Measurements from ENCODE around the gene NSUN6.
A peak's percentile ranks its signal among the peaks of the same experiment; 100 is the strongest.

Gene NSUN6

DNA sequence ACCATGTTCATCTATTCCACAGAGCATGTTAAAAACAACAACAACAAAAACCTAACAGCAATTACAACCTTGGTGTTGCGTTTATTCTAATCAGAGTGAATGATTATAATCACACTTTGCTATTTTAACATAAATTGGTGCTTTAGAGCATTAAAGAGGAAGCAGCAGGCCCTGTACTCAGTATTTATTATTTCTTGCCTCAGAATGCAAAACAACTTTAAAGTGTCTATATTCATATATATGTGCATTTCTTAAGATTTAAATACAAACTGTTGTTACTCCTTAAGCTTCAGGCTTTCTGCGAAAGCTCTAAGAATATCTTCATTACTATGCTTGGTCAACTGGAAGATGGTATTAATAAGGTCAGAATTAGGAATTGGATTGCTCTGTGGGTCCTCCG lies 29.4 kb upstream of the NSUN6 start:
- H3K9me3 ChIP-seq (ENCODE audit: control insufficient read depth, low read length): no peaks in the 10 kb centered on the region
- no peak overlapping the region for H3K9ac ChIP-seq (ENCODE audit: low read length)
- H3K4me1 ChIP-seq (ENCODE audit: control insufficient read depth, insufficient read depth, low read length): no peaks in the 10 kb centered on the region
- no peaks in the 10 kb centered on the region for H3K27me3 ChIP-seq (ENCODE audit: control insufficient read depth, insufficient read depth, low read length)
- no peaks in the 10 kb centered on the region for H3K36me3 ChIP-seq (ENCODE audit: control insufficient read depth, insufficient read depth, low read length)
- H3K4me3 ChIP-seq (ENCODE audit: low read length): no peak overlapping the region

DNA sequence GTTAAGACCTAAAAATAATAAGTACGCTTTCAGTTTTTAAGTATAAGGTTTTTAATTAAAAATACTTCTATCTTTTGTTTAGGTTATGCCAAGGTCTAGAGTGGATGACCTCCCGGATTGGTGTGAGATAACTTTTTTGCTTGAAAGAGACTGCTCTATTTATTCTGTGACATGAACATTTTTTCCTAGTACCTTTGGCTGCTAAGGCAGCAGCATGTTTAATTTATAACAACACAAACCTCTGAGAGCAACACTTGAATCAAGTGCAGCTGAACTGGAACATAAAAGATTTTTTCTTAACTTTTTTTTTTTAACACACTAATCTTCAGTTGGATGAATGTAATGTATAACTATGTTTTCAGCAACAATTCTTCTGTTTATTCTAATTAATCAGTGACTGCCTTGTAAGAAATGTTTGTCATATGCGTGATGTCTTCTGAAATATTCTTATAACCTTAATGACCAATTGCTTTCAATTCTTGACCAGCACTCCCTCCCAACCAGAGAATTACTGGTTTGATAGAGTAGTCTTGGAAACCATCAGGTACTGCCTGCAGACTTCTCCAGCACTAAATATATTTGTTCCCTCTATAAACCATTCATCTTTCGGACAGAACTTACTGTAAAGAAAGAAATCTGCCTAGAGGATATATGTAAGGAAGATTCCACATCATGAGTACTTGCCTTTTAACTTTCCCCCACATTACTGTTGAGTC lies 23.9 kb upstream of the NSUN6 start:
- Histone ChIP-seq H3K27me3 (ENCODE audit: control insufficient read depth, insufficient read depth, low read length) (no peaks in the 10 kb centered on the region), H3K9me3 (ENCODE audit: control insufficient read depth, low read length) (no peaks in the 10 kb centered on the region), H3K36me3 (ENCODE audit: control insufficient read depth, insufficient read depth, low read length) (no peaks in the 10 kb centered on the region), H3K9ac (ENCODE audit: low read length) (no peak overlapping the region), H3K4me3 (ENCODE audit: low read length) (no peak overlapping the region), H3K4me1 (ENCODE audit: control insufficient read depth, insufficient read depth, low read length) (no peaks in the 10 kb centered on the region)

DNA sequence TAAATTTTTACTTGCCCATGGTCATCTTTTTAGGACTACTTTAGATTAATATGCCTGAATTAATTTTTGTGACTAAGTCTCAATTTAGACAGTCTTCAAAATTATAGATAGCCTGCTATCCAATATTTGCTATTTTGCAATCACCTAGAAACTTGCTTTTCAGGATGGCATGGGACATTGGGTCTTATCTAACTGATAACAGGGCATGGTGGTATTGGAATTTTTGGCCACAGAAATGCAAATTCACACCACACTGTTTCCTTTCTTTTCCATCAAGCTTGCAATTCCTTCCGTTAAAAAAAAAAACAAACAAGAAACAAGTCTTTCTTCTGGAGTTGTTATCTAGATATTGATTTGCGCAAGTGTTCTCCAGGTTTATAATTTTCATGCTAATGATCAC lies 16.6 kb upstream of the NSUN6 start:
- Histone ChIP-seq H3K36me3 (ENCODE audit: control insufficient read depth, insufficient read depth, low read length) (no peaks in the 10 kb centered on the region), H3K4me1 (ENCODE audit: control insufficient read depth, insufficient read depth, low read length) (peaks cover 4% of the 10 kb centered on the region), H3K4me3 (ENCODE audit: low read length) (no peak overlapping the region), H3K9ac (ENCODE audit: low read length) (no peak overlapping the region), H3K27me3 (ENCODE audit: control insufficient read depth, insufficient read depth, low read length) (no peaks in the 10 kb centered on the region), H3K9me3 (ENCODE audit: control insufficient read depth, low read length) (no peaks in the 10 kb centered on the region)

DNA sequence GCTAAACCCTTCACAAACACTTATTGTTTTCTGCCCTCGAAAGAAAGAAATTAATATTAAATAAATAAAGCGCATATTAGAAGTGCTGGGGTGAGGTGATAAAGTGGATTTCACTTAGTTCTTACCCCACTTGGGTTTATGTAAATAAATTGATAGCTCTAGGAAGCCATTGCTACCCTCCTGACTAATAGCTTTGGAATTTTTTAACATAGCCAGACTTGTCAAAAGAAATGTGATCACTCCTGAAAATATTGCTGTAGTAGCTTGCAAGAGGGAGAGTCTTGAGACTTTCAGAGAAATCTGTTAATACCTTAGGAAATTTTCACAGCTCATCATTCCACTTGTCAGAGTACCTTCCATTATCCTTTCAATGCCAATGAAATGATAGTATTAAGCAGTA lies 15.4 kb upstream of the NSUN6 start:
- no peak overlapping the region for H3K4me3 ChIP-seq (ENCODE audit: low read length)
- H3K27me3 ChIP-seq (ENCODE audit: control insufficient read depth, insufficient read depth, low read length): no peaks in the 10 kb centered on the region
- no peaks in the 10 kb centered on the region for H3K36me3 ChIP-seq (ENCODE audit: control insufficient read depth, insufficient read depth, low read length)
- H3K9me3 ChIP-seq (ENCODE audit: control insufficient read depth, low read length): no peaks in the 10 kb centered on the region
- H3K9ac ChIP-seq (ENCODE audit: low read length): no peak overlapping the region
- peaks cover 4% of the 10 kb centered on the region for H3K4me1 ChIP-seq (ENCODE audit: control insufficient read depth, insufficient read depth, low read length)

DNA sequence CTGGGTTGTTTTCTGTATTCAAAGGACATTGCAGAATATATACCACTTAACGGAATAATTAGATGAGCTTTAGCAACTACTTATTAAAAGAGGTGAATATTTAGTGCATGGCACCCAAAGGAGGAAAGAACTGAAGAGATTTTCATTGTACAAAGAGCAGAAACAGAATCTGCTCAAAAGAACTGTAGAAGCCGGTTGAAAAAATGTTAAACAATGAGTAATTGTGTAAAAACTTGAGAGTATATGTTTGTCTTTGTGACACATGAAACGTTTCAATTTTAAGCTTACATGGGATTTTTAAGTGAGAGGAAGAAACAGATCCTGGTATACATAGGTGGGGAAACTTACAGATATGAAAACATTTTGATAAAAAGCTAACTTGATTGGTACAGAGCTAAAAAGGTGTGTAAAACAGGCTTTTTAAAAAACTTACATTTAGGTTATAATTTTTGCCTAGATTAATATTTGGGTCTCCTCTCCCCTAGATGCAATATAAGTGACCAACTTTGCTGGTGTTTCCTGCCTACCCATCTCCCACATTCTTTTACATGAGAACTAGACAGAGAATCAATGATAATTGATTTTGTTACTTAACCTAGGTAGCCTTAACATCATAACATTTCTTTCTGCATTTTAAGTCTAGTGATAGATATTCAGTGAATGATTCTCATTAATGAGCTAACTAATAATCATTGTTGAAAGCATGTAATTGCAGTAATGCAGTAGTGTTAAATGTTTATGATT lies 14.6 kb upstream of the NSUN6 start:
- Histone ChIP-seq H3K27me3 (ENCODE audit: control insufficient read depth, insufficient read depth, low read length) (no peaks in the 10 kb centered on the region), H3K36me3 (ENCODE audit: control insufficient read depth, insufficient read depth, low read length) (no peaks in the 10 kb centered on the region), H3K4me1 (ENCODE audit: control insufficient read depth, insufficient read depth, low read length) (peaks cover 4% of the 10 kb centered on the region), H3K9ac (ENCODE audit: low read length) (no peak overlapping the region), H3K4me3 (ENCODE audit: low read length) (no peak overlapping the region), H3K9me3 (ENCODE audit: control insufficient read depth, low read length) (no peaks in the 10 kb centered on the region)

DNA sequence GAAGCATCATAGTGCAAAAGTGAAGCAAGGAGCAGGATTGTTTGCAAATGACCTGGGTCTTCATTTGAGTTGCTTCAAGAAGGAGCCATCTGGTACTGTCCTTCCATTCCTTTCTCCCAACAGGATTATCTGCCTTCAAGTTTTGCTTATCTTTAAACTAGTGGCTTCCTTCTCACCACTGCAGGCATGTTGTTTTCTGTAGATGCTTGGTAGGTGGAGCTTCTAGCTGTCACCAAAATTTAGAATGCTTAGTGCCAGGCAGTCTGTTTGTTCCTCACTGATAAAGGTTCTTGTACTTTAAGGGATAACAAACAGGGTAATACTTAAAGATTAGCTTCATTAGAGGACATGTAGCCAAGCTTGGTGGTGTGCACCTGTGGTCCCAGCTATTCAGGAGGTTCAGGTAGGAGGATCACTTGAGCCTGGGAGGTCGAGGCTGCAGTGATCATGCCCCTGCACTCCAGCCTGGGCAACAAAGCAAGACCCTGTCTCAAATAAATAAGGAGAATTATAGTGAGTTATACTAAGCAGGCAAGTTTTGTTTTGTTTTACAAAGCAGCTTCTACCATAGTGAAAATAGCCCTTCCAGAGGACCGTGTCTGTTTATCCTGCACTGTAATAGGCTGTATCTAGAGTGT lies 13.6 kb upstream of the NSUN6 start:
- no peaks in the 10 kb centered on the region for H3K36me3 ChIP-seq (ENCODE audit: control insufficient read depth, insufficient read depth, low read length)
- no peaks in the 10 kb centered on the region for H3K27me3 ChIP-seq (ENCODE audit: control insufficient read depth, insufficient read depth, low read length)
- peaks cover 4% of the 10 kb centered on the region for H3K4me1 ChIP-seq (ENCODE audit: control insufficient read depth, insufficient read depth, low read length)
- no peaks in the 10 kb centered on the region for H3K9me3 ChIP-seq (ENCODE audit: control insufficient read depth, low read length)
- H3K4me3 ChIP-seq (ENCODE audit: low read length): no peak overlapping the region
- H3K9ac ChIP-seq (ENCODE audit: low read length): no peak overlapping the region

DNA sequence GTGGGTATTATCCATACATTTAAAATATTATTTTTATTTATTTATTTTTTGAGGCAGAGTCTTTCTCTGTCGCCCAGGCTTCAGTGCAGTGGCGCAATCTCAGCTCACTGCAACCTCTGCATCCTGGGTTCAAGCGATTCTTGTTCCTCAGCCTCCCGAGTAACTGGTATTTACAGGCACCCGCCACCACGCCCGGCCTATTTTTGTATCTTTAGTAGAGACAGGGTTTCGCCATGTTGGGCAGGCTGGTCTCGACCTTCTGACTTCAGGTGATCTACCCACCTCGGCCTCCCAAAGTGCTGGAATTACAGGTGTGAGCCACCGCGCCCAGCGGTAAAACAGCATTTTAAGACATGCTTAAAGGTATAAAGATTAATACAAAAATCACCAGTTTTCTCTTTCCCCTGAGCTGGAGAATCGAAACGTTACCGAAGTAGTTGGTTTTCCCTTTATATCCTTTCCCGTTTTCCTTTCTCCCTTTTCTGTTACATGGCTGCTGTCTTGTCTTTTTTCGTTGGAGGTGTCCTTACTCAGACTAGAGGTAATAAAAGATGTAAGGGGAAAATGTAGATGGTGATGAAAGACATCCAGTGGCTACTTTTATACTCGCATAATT lies 9.5 kb upstream of the NSUN6 start:
- H3K36me3 ChIP-seq (ENCODE audit: control insufficient read depth, insufficient read depth, low read length): no peaks in the 10 kb centered on the region
- H3K4me3 ChIP-seq (ENCODE audit: low read length): no peak overlapping the region
- H3K27me3 ChIP-seq (ENCODE audit: control insufficient read depth, insufficient read depth, low read length): no peaks in the 10 kb centered on the region
- H3K4me1 ChIP-seq (ENCODE audit: control insufficient read depth, insufficient read depth, low read length): no peaks in the 10 kb centered on the region
- no peaks in the 10 kb centered on the region for H3K9me3 ChIP-seq (ENCODE audit: control insufficient read depth, low read length)
- no peak overlapping the region for H3K9ac ChIP-seq (ENCODE audit: low read length)

DNA sequence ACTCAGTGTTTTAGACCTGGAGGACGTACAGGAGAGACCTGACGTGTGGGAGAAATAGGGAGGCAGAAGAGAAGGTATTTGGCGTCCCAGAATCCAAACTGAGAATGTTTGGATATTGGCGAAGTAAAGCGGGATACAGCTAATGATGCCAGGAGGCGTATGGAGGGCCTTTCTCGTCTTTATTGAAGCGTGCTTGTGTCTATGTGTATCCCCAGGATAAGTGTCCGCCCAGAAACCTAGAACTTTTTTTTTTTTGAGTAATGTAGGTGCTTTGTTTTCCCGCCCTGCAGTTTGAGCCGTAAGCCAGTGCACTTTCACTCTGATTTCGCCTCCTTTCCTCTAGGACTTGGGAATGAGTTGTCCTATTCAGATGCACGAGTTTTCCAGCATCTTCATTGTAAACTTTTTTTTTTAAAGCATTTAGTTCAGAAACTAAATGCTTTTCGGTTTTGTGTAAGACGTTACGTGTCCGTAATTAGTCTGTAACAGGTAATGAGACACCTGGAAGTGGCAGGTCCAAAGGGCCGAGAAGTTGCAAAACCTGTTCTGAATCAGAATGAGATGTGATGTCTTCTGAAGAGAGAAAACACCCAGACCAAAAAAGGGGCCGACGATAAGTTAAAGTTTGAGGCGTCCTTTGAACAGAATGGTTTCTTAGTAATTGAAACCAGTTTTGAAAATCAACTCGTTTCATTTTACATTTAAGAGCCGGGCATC lies 8.6 kb upstream of the NSUN6 start:
- peak overlapping the region; percentile 90 for H3K4me3 ChIP-seq (ENCODE audit: low read length)
- H3K4me1 ChIP-seq (ENCODE audit: control insufficient read depth, insufficient read depth, low read length): no peaks in the 10 kb centered on the region
- H3K27me3 ChIP-seq (ENCODE audit: control insufficient read depth, insufficient read depth, low read length): no peaks in the 10 kb centered on the region
- no peaks in the 10 kb centered on the region for H3K36me3 ChIP-seq (ENCODE audit: control insufficient read depth, insufficient read depth, low read length)
- H3K9ac ChIP-seq (ENCODE audit: low read length): peak overlapping the region; percentile 98
- no peaks in the 10 kb centered on the region for H3K9me3 ChIP-seq (ENCODE audit: control insufficient read depth, low read length)

DNA sequence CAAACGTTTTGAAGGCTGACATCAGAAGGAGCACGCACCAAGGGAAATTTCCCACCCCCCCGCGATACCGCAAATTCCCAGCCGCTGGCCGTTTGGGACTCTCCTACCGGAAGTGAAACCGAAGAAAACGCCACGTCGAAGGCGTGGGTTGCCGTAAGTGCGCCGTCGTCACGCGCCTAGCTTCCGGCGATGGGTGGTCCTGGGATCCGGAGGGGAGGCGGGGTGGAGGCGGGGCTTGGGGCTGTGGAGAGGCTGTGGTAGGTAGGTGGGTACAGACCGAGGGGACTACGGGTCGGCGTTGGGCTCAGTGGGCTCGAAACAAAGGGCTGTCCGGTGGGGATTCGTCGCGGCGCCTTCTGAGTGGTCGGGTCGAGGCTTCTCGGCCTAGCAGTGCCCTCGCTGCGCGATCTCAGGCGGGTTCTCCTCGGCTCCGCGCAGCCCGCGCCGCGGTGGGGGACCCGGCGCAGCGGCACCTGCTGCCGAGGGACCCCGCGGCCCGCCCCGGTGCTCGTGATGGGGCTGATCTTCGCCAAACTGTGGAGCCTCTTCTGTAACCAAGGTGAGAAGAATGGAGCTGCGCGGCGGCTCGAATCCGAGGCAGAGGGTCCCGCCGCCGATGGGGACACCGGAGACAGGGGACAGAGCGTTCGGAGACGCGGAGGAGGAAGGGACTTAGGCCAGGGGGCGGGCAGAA lies 7.9 kb upstream of the NSUN6 start, which contains the start of gene ARL5B:
Gene ARL5B, plus strand, starts transcription at position 307 of the 694 bp plus-strand sequence. Its CDS starts 207 bp downstream, at position 514.
- Histone ChIP-seq H3K27me3 (ENCODE audit: control insufficient read depth, insufficient read depth, low read length) (no peaks in the 10 kb centered on the region), H3K9me3 (ENCODE audit: control insufficient read depth, low read length) (no peaks in the 10 kb centered on the region), H3K4me1 (ENCODE audit: control insufficient read depth, insufficient read depth, low read length) (no peaks in the 10 kb centered on the region), H3K36me3 (ENCODE audit: control insufficient read depth, insufficient read depth, low read length) (no peaks in the 10 kb centered on the region), H3K9ac (ENCODE audit: low read length) (peak within 1 kb of the TSS; percentile 98), H3K4me3 (ENCODE audit: low read length) (peak within 1 kb of the TSS; percentile 90)

DNA sequence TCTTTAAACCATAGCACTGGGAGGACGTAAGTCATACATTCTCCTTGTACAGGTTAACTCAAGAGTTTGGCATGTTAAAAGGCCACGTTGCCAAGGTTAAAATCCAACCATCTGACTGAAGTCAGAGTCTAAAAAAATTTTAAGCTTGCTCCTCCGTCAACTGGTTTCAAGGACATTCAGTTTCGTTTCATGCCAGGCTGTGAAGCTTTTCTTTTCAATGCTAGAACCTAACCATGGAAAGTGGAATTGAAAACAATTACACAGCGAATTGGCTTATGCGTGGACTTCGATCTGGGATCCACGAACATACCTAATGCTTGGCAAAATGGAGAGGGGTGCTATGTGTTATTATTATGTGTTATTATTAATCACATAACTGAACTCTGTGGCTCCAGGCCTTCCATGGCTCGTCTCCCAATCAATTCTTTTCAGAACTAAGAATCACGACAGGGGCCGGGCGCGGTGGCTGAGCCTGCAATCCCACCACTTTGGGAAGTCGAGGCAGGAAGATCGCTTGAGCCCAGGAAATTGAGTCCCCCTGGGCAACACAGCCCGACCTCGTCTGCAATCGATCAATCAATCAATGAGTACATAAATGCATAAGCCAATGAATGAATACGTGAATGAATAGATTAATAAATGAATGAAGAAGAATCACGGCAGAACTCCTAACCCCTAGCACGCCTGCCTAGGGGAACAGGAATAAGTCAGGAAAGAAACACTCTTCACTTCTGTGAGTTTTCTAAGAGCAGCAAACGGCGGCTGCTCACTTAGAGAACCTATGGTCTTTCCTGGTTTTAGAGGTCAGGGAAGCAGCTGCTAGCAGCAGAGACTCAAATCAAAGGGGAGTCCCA lies 7.1 kb upstream of the NSUN6 start:
- Histone ChIP-seq H3K9ac (ENCODE audit: low read length) (peak overlapping the region; percentile 98), H3K4me1 (ENCODE audit: control insufficient read depth, insufficient read depth, low read length) (no peaks in the 10 kb centered on the region), H3K36me3 (ENCODE audit: control insufficient read depth, insufficient read depth, low read length) (no peaks in the 10 kb centered on the region), H3K4me3 (ENCODE audit: low read length) (peak overlapping the region; percentile 90), H3K9me3 (ENCODE audit: control insufficient read depth, low read length) (no peaks in the 10 kb centered on the region), H3K27me3 (ENCODE audit: control insufficient read depth, insufficient read depth, low read length) (no peaks in the 10 kb centered on the region)
